IPS DF 6.9 (cell line): Measurements from ENCODE around the gene GRIK4.

Source experiments
- DNase-seq: peaks from one replicate; pipeline ENCODE4 v3.0.0-alpha.2; 2013; ENCODE audit warnings: low read depth, low spot score
- H3K27ac ChIP-seq: one replicate; pipeline ENCODE4 v1.5.1; 2013; ENCODE audit warnings: low read length, control low read depth
- H3K27me3 ChIP-seq: 2 replicates; pipeline ENCODE4 v1.6.1; 2013; ENCODE audit warnings: mild to moderate bottlenecking, low read length; ENCODE audit not compliant: control insufficient read depth, insufficient read depth
- H3K36me3 ChIP-seq: 2 replicates; pipeline ENCODE4 v1.6.1; 2013; ENCODE audit warnings: low read length; ENCODE audit not compliant: control insufficient read depth, insufficient read depth
- H3K4me1 ChIP-seq: 2 replicates; pipeline ENCODE4 v1.6.1; 2013; ENCODE audit warnings: low read length; ENCODE audit not compliant: control insufficient read depth, insufficient read depth
- H3K4me3 ChIP-seq: 2 replicates; pipeline ENCODE4 v1.5.1; 2013; ENCODE audit warnings: mild to moderate bottlenecking, low read length
- H3K9me3 ChIP-seq: 2 replicates; pipeline ENCODE4 v1.6.1; 2013; ENCODE audit warnings: low read length, inconsistent platforms; ENCODE audit not compliant: control insufficient read depth, insufficient read depth
- WGBS: extraction: QIAGEN DNeasy Blood & Tissue Kit; methylation state at CpG from one replicate; pipeline ENCODE4 v1.1.7; 2013; ENCODE audit warnings: mixed read lengths, missing lambda C conversion rate; ENCODE audit not compliant: insufficient read length, insufficient coverage; 5-methylcytosine and 5-hydroxymethylcytosine counted together

Gene GRIK4

GRCh38 chr11:120651836-120652235 lies 140.3 kb downstream of the GRIK4 start:
- Histone ChIP-seq H3K36me3 (no peaks in the 10 kb centered on the region), H3K27me3 (peaks cover 21% of the 10 kb centered on the region), H3K4me1 (0 out of 2 replicates have a peak, but pooled peaks cover 1% of the 10 kb centered on the region), H3K27ac (no peak overlapping the region), H3K4me3 (no peak overlapping the region), H3K9me3 (no peaks in the 10 kb centered on the region)
- no CpG with 5 or more reads among the region's 6 CpGs for WGBS
- DNase-seq = no peak

GRCh38 chr11:120652705-120653335 lies 141.3 kb downstream of the GRIK4 start:
- H3K27me3 ChIP-seq = peaks cover 12% of the 10 kb centered on the region; the same call in 1 of the 2 replicates
- WGBS = no CpG with 5 or more reads among the region's 3 CpGs
- 0 out of 2 replicates have a peak, but pooled peaks cover 1% of the 10 kb centered on the region for H3K4me1 ChIP-seq

DNA sequence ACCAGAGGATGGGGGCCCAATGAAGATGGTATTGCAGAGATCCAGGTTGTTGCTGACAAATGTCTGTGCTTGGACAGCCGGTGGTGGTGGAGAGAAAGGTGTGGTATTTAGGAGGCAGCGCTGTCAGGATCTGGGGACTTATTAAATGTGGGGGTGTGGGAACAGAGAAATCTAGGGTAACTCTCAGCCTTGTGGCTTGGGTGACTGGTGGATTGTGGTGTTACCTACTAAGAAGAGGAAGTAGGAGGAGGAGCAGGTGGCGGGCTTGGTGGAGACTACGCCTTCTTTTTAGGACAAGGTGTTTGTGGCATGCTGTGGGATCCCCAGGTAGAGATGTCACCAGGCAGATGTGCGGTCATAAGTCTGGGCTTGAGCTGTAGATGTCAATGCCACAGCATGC lies 144.0 kb downstream of the GRIK4 start:
- WGBS = no CpG with 5 or more reads among the region's 5 CpGs
- Histone ChIP-seq H3K9me3 (no peaks in the 10 kb centered on the region), H3K36me3 (no peaks in the 10 kb centered on the region), H3K27ac (no peak overlapping the region), H3K4me1 (peaks cover 1% of the 10 kb centered on the region; the same call in 1 of the 2 replicates), H3K4me3 (no peak overlapping the region), H3K27me3 (peaks cover 2% of the 10 kb centered on the region; the same call in 1 of the 2 replicates)
- DNase-seq = no peak

More at GRCh38 chr11:120652705-120653335, 141.3 kb downstream of the GRIK4 start:
- H3K4me3 ChIP-seq = no peak overlapping the region
- H3K36me3 ChIP-seq = no peaks in the 10 kb centered on the region
- no peak overlapping the region for H3K27ac ChIP-seq
- no peaks in the 10 kb centered on the region for H3K9me3 ChIP-seq
- DNase-seq = no peak

- Histone ChIP-seq H3K4me1 (peaks cover 3% of the 10 kb centered on the region; the same call in 1 of the 2 replicates), H3K9me3 (no peaks in the 10 kb centered on the region), H3K4me3 (no peak overlapping the region), H3K36me3 (no peaks in the 10 kb centered on the region), H3K27me3 (no peaks in the 10 kb centered on the region), H3K27ac (no peak overlapping the region)
- WGBS = no CpG with 5 or more reads among the region's 6 CpGs
- no peak for DNase-seq
Observed at GRCh38 chr11:120657306-120658070, 145.9 kb downstream of the GRIK4 start.

DNA sequence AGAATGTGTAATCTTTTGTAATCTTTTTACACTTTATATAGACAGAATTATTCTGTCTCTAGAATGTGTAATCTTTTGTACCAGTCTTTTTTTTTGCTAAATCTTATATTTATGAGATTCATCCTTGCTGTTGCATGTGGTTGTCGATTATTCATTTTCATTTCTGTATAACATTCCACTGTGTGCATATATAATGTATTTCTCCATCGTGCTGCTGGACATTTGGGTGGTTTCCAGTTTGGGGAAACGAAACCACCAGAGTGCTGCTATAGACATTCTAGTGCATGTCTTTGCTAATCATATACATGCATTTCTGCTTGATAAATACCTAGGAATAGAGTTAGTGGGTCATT lies 146.5 kb downstream of the GRIK4 start:
- WGBS = no CpG with 5 or more reads among the region's 3 CpGs
- H3K4me3 ChIP-seq = no peak overlapping the region
- H3K27ac ChIP-seq = no peak overlapping the region
- H3K36me3 ChIP-seq = no peaks in the 10 kb centered on the region
- H3K27me3 ChIP-seq = no peaks in the 10 kb centered on the region
- no peak for DNase-seq
- no peaks in the 10 kb centered on the region for H3K9me3 ChIP-seq
- H3K4me1 ChIP-seq = peaks cover 3% of the 10 kb centered on the region; the same call in 1 of the 2 replicates

GRCh38 chr11:120659076-120659475 lies 147.5 kb downstream of the GRIK4 start:
- H3K36me3 ChIP-seq = no peaks in the 10 kb centered on the region

DNA sequence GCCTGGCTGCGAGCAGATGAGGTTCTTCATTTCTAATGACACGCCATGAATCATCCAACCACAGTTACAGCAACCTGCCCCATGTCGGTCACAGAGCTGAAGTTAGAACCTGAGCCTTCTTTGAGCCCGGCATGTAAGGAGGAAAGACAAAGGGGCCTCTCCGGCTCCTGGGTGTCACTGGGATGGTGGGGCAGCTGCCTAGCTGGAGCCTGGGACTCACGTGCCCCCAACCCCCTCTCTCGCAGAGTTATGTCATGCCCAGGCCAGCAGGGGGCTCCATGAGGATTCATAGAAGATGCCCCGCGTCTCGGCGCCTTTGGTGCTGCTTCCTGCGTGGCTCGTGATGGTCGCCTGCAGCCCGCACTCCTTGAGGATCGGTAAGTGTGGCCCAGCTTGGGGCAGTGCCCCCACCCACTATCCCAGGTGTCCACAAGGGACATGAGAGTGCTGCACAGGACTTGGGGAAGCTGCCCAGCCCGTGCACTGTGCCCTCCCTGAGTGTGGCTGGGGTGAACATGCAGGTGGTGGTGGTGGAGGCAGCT lies 148.5 kb downstream of the GRIK4 start:
- peaks cover 3% of the 10 kb centered on the region; the same call in 1 of the 2 replicates for H3K4me1 ChIP-seq
- DNase-seq = peak; percentile 43
- H3K4me3 ChIP-seq = no peak overlapping the region
- H3K9me3 ChIP-seq = no peaks in the 10 kb centered on the region
- WGBS = no CpG with 5 or more reads among the region's 17 CpGs
- H3K27me3 ChIP-seq = no peaks in the 10 kb centered on the region
- no peaks in the 10 kb centered on the region for H3K36me3 ChIP-seq
- H3K27ac ChIP-seq = no peak overlapping the region

More at GRCh38 chr11:120659076-120659475, 147.5 kb downstream of the GRIK4 start:
- no CpG with 5 or more reads among the region's 6 CpGs for WGBS
- no peaks in the 10 kb centered on the region for H3K27me3 ChIP-seq
- H3K4me3 ChIP-seq = no peak overlapping the region
- H3K27ac ChIP-seq = no peak overlapping the region
- no peaks in the 10 kb centered on the region for H3K9me3 ChIP-seq
- no peak for DNase-seq
- H3K4me1 ChIP-seq = peaks cover 3% of the 10 kb centered on the region; the same call in 1 of the 2 replicates

GRCh38 chr11:120662071-120662676 lies 150.6 kb downstream of the GRIK4 start:
- DNase-seq = no peak
- no CpG with 5 or more reads among the region's 9 CpGs for WGBS
- Histone ChIP-seq H3K27ac (no peak overlapping the region), H3K4me1 (peaks cover 3% of the 10 kb centered on the region; the same call in 1 of the 2 replicates), H3K36me3 (no peaks in the 10 kb centered on the region), H3K4me3 (no peak overlapping the region), H3K27me3 (no peaks in the 10 kb centered on the region), H3K9me3 (no peaks in the 10 kb centered on the region)

DNA sequence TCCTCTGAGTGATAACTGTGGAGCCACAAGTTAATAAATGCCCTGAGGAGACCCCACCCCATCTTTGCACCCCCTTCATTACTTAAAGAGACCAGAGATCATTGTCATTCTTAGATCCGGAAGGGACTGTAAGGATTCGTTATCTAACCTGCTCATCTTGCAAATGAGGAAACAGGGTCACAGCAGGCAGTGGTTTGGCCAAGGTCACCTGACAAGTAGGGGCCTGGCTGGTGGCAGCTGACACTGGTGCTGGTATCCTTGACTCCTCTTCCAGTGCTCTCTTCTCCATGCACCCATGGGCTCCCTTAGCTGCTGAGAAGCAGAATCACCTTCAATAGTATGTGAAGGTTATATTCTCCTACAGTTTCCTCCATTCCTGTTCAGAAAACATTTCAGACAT lies 151.6 kb downstream of the GRIK4 start:
- WGBS = no CpG with 5 or more reads among the region's 2 CpGs
- DNase-seq = no peak
- H3K9me3 ChIP-seq = no peaks in the 10 kb centered on the region
- no peak overlapping the region for H3K27ac ChIP-seq
- H3K36me3 ChIP-seq = no peaks in the 10 kb centered on the region
- peaks cover 3% of the 10 kb centered on the region; the same call in 1 of the 2 replicates for H3K4me1 ChIP-seq
- H3K4me3 ChIP-seq = no peak overlapping the region
- H3K27me3 ChIP-seq = no peaks in the 10 kb centered on the region

DNA sequence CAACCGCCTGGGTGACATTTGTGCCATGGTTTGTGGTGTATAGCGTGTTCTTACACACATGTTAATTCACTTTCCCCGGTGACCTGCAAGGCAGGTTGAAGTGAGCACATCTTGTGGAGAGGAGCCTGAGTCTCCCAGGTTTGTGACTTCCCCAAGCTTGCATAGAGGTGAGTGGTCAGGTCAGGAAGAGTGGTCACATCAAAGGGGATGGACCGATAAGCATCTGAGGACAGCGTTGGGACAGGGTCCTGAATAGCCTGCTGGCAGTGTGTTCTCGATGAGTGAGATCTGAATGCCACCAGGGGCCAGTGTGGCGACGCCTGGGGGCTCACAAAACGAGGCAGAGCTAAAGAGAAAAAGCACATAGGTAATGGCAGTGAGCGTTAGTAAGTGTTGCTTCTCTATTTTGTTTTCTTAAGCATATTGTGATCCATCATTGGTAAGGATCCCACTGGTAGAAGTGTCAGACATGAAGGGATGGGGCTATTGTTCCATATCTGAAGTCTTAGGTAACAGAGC lies 154.6 kb downstream of the GRIK4 start:
- Histone ChIP-seq H3K27me3 (no peaks in the 10 kb centered on the region), H3K9me3 (no peaks in the 10 kb centered on the region), H3K36me3 (no peaks in the 10 kb centered on the region), H3K27ac (no peak overlapping the region), H3K4me1 (peaks cover 2% of the 10 kb centered on the region; the same call in 1 of the 2 replicates), H3K4me3 (no peak overlapping the region)
- no peak for DNase-seq
- whole genome bisulfite sequencing = no CpG with 5 or more reads among the region's 10 CpGs
